HG03432 (cell line): ENCODE measurements around the gene MCRIP2.

Experiments
- ATAC-seq: cut with Tn5 transposase; IDR thresholded peaks from one replicate; pipeline ENCODE4 v1.9.1; 2021; ENCODE audit warnings: mild to moderate bottlenecking, moderate library complexity; ENCODE audit not compliant: unreplicated experiment

MCRIP2 gene

DNA sequence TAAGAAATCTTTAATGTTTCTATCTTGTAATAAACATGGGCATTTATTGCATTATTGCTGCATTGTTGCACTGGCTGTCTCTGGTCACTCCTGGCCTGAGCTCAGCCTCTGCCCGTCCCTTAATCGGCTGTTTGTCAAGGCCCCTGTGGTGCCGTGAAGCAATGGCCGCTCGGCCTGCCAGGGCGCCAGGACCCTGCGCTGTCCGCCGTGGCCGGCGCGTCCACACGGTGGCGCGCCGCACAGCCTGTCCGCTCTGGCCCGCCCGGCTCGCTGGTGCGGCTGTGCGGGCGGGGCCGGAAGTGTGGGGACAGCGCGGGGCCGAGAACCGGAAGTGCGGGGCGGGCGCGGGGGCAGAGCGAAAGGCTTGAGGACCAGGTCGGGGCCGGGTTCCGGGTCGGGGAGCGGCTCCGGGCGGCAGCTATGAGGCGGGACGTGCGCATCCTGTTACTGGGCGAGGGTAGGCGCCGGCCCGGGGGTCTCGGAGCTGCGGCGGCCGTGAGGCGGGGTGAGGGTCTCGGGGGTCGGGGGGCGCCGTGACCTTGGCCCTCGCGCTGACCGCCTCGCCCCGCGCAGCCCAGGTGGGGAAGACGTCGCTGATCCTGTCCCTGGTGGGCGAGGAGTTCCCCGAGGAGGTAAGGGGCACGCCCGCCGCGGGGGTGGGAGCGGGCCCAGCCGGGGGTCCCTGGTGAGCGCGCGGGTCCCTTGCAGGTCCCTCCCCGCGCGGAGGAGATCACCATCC is 26.3 kb downstream of the MCRIP2 start, which contains the start of gene RHOT2:
RHOT2 (plus strand) TSS at position 353 of the 739 bp plus-strand sequence; CDS start at position 421, 68 bp downstream.
- ATAC-seq: peak; percentile 83

DNA sequence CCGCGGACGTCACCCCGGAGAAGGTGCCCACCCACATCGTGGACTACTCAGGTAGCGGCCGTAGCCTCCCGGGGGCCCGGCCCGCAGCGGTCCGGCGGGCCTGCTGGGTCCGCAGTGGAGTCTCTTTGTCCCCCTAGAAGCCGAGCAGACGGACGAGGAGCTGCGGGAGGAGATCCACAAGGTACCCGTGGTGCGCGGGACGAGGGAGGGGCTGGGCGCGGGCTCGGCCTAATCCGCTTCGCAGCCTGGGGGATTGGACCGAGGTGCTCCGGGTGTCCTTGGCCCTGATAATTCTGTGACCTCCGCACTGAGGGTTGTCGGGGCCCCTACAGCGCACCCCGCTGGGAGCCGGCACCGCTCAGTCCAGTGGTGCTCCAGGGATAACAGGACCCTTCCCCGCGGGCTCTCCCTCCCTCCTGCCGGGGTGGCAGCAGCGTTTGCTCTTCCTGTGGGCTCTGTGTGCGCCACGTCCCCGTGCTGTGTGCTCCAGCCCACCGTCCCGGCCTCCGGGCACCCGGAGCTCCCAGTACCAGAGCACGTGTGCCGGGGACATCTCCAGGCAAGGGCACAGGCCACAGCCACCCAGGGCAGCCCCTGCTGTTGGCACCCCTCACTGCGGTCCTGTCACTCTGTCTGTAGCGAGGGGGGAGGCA is 27.0 kb downstream of the MCRIP2 start:
- ATAC-seq: no peak

DNA sequence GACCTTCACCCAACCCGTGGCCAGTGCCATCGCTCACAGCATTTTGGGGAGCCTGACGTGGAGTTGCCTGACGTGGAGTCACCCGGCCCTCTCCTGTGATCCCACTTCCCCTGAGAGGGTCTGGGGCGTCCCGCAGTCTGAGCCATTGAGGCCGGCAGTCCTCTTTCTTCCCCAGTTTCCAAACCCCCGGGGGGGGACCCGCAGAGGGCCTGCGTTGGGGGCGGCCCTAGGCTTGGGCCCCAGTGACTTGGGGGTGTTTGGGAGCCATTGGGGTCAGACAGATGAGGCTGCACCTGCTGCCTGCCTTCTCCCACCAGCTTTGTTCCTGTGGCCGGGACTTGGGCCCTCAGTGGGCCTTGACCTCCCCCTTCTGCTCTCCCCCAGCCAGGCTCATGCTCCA is 28.0 kb downstream of the MCRIP2 start:
- no peak for ATAC-seq

- ATAC-seq: no peak
Observed at GRCh38 chr16:670485-671352, 29.1 kb downstream of the MCRIP2 start.

GRCh38 chr16:671353-672131 is 29.9 kb downstream of the MCRIP2 start:
- ATAC-seq: no peak

GRCh38 chr16:672371-672770 is 30.7 kb downstream of the MCRIP2 start:
- ATAC-seq: no peak

- no peak for ATAC-seq
Observed at GRCh38 chr16:672851-673250, 31.2 kb downstream of the MCRIP2 start.

DNA sequence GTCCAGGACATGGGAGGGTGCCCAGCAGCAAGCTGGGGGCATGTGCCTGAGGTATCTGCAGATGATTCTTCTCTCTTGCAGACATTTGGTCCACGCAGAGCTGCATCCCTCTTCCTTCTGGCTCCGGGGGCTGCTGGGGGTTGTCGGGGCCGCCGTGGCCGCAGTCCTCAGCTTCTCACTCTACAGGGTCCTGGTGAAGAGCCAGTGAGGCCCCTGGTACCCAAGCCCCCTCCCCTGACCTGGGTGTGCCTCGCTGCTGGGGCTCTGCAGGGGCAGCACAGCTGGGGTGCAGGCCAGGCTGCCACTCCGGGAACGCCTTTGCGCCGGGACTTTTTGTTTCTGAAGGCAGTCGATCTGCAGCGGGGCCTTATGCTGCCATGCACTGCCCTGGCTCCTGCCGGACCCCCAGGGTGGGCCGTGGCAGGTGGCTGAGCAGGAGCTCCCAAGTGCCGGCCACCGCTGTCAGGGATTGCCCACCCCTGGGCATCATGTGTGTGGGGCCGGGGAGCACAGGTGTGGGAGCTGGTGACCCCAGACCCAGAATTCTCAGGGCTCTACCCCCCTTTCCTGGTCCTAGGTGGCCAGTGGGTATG is 31.9 kb downstream of the MCRIP2 start:
- ATAC-seq: no peak

GRCh38 chr16:674214-674881 is 32.7 kb downstream of the MCRIP2 start:
- ATAC-seq: no peak

DNA sequence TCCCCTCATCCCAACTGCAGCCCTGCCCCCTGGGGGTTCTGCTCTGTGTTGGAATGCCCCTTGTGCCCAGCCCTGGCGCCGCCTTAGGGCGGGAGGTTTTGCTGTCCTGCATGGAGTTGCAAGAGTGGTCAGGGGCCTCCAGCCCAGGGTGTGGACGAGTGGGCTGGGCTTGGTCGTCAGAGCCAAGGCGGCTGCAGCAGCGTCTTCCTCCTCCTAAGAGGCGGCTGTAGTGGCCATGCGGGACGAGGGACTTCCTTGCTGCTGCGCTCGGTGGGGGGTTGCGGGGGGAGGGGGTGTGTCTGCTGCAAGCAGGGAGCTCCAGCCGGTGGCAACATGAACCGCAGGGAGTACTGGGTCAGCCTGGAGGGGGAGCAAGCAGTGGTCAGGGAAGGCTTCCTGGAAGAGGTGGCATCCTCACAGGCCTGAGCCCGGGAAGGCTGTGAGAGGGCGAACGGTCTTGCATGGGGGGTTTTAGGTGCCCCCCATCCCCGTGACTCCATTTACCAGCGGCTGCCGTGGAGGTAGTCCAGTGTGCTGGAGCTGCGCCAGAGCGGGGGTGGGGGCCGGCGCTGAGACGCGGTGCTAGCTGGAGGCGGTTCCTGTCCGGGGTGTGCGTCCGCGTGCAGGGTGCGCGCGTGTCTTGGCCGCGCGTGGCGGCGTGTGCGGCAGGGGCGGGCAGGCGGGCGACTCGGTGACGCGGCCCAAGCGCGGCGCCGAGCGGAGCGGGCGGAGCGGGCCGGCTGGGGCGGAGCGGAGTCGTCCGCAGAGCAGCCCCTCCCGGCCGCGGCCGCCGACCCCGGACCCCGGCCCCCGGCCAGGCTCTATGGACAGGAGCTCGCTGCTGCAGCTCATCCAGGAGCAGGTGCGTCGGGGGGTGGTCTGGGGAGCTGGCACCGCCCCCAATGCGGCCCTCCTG is 33.6 kb downstream of the MCRIP2 start, which contains the start of gene RHBDL1:
RHBDL1 (plus strand) TSS at position 704 of the 916 bp plus-strand sequence; CDS start at position 824, 120 bp downstream.
- ATAC-seq: no peak

DNA sequence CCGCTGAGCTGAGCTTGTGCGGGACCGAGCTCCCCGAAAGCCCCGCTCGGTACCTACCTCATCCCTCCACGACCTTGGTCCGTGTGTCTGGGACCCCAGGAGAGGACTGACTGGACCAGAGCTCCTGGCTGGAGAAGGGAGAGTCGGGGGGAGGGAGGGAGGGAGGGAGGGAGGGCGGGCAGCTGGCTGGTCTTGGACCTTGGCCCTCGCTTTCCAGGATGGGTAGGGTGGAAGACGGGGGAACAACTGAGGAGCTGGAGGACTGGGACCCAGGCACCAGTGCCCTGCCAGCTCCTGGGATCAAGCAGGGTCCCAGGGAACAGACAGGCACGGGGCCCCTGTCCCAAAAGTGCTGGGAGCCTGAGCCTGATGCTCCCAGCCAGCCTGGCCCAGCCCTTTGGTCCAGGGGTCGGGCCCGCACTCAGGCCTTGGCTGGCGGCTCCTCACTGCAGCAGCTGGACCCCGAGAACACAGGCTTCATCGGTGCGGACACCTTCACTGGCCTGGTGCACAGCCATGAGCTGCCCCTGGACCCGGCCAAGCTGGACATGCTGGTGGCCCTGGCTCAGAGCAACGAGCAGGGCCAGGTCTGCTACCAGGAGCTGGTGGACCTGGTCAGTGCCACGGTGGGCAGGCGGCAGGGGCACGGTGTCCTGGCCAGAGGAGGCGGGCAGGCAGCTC is 34.4 kb downstream of the MCRIP2 start:
- no peak for ATAC-seq

DNA sequence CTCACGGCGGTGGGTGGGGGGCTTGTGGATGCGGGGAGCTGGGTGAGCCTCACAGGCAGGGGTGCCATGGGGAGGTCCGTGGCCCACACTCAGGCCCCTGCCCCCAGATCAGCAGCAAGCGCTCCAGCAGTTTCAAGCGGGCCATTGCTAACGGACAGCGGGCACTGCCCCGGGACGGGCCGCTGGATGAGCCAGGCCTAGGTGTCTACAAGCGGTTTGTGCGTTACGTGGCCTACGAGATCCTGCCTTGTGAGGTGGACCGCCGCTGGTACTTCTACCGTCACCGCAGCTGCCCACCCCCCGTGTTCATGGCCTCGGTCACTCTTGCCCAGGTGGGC is 34.9 kb downstream of the MCRIP2 start:
- ATAC-seq: no peak

- ATAC-seq: no peak
Observed at GRCh38 chr16:676913-677312, 35.3 kb downstream of the MCRIP2 start.

GRCh38 chr16:677316-678190 is 35.9 kb downstream of the MCRIP2 start:
- no peak for ATAC-seq

- ATAC-seq: no peak
Observed at GRCh38 chr16:678209-678857, 36.7 kb downstream of the MCRIP2 start.
